ENCODE measurements around the gene INSYN1. TPM values are rescaled to one million over a fixed set of nuclear protein-coding genes. Genes with fewer than 3 reads are reported as not detected.

Gene INSYN1
- total RNA-seq, 2 experiments from 2014 or later, result not detected

GRCh38 chr15:73752806-73753193, 351 bp downstream of the INSYN1 start:
- Mint-ChIP-seq H3K27me3 (ENCODE audit: low read depth) (peaks cover 51% of the 10 kb centered on the region), H3K27ac (no peak overlapping the region), H3K9me3 (ENCODE audit: insufficient read depth) (no peaks in the 10 kb centered on the region), H3K36me3 (ENCODE audit: low read depth) (no peaks in the 10 kb centered on the region), H3K4me1 (ENCODE audit: low read depth) (no peaks in the 10 kb centered on the region), H3K4me3 (no peak overlapping the region)
- POLR2A ChIA-PET, result no interaction called here
- ATAC-seq, result no peak
- no peak for DNase-seq
- CTCF ChIA-PET, result no interaction called here

GRCh38 chr15:73751899-73752805, 999 bp downstream of the INSYN1 start:
- H3K4me1 Mint-ChIP-seq (ENCODE audit: low read depth), result no peaks in the 10 kb centered on the region
- ChIA-PET POLR2A (no interaction called here), CTCF (no interaction called here)
- H3K9me3 Mint-ChIP-seq (ENCODE audit: insufficient read depth), result no peaks in the 10 kb centered on the region
- H3K27me3 Mint-ChIP-seq (ENCODE audit: low read depth), result peaks cover 46% of the 10 kb centered on the region
- H3K27ac Mint-ChIP-seq, result no peak overlapping the region
- ATAC-seq (no peak), DNase-seq (no peak)
- H3K4me3 Mint-ChIP-seq, result no peak overlapping the region
- H3K36me3 Mint-ChIP-seq (ENCODE audit: low read depth), result no peaks in the 10 kb centered on the region

GRCh38 chr15:73751511-73751898, 1.6 kb downstream of the INSYN1 start:
- Mint-ChIP-seq H3K27me3 (ENCODE audit: low read depth) (peaks cover 42% of the 10 kb centered on the region), H3K27ac (no peak overlapping the region), H3K9me3 (ENCODE audit: insufficient read depth) (no peaks in the 10 kb centered on the region), H3K4me1 (ENCODE audit: low read depth) (no peaks in the 10 kb centered on the region), H3K4me3 (no peak overlapping the region), H3K36me3 (ENCODE audit: low read depth) (no peaks in the 10 kb centered on the region)
- ChIA-PET POLR2A (no interaction called here), CTCF (no interaction called here)
- ATAC-seq (no peak), DNase-seq (no peak)

- Mint-ChIP-seq H3K4me1 (ENCODE audit: low read depth) (no peaks in the 10 kb centered on the region), H3K27ac (no peak overlapping the region)
- ATAC-seq, result no peak
Observed at GRCh38 chr15:73750951-73751350, 2.2 kb downstream of the INSYN1 start.

GRCh38 chr15:73750438-73750837, 2.7 kb downstream of the INSYN1 start:
- Mint-ChIP-seq H3K36me3 (ENCODE audit: low read depth) (no peaks in the 10 kb centered on the region), H3K4me3 (no peak overlapping the region), H3K9me3 (ENCODE audit: insufficient read depth) (no peaks in the 10 kb centered on the region), H3K27ac (no peak overlapping the region), H3K27me3 (ENCODE audit: low read depth) (peaks cover 31% of the 10 kb centered on the region), H3K4me1 (ENCODE audit: low read depth) (no peaks in the 10 kb centered on the region)
- ChIA-PET POLR2A (no interaction called here), CTCF (no interaction called here)
- DNase-seq (no peak), ATAC-seq (no peak)

More at GRCh38 chr15:73750951-73751350, 2.2 kb downstream of the INSYN1 start:
- Mint-ChIP-seq H3K36me3 (ENCODE audit: low read depth) (no peaks in the 10 kb centered on the region), H3K9me3 (ENCODE audit: insufficient read depth) (no peaks in the 10 kb centered on the region), H3K4me3 (no peak overlapping the region), H3K27me3 (ENCODE audit: low read depth) (peaks cover 36% of the 10 kb centered on the region)
- no peak for DNase-seq
- ChIA-PET CTCF (no interaction called here), POLR2A (no interaction called here)

- Mint-ChIP-seq H3K27ac (no peak overlapping the region), H3K27me3 (ENCODE audit: low read depth) (peaks cover 30% of the 10 kb centered on the region), H3K9me3 (ENCODE audit: insufficient read depth) (no peaks in the 10 kb centered on the region), H3K36me3 (ENCODE audit: low read depth) (no peaks in the 10 kb centered on the region), H3K4me1 (ENCODE audit: low read depth) (no peaks in the 10 kb centered on the region), H3K4me3 (no peak overlapping the region)
- CTCF ChIA-PET, result no interaction called here
- DNase-seq (no peak), ATAC-seq (no peak)
- POLR2A ChIA-PET, result no interaction called here
Observed at GRCh38 chr15:73749971-73750370, 3.2 kb downstream of the INSYN1 start.

- Mint-ChIP-seq H3K27ac (no peak overlapping the region), H3K9me3 (ENCODE audit: insufficient read depth) (no peaks in the 10 kb centered on the region), H3K4me1 (ENCODE audit: low read depth) (no peaks in the 10 kb centered on the region), H3K27me3 (ENCODE audit: low read depth) (peaks cover 26% of the 10 kb centered on the region), H3K4me3 (no peak overlapping the region), H3K36me3 (ENCODE audit: low read depth) (no peaks in the 10 kb centered on the region)
- no peak for DNase-seq
- CTCF ChIA-PET, result no interaction called here
- ATAC-seq, result no peak
- POLR2A ChIA-PET, result no interaction called here
Observed at GRCh38 chr15:73749533-73749932, 3.6 kb downstream of the INSYN1 start.

- Mint-ChIP-seq H3K27ac (no peak overlapping the region), H3K4me3 (no peak overlapping the region), H3K36me3 (ENCODE audit: low read depth) (no peaks in the 10 kb centered on the region)
Observed at GRCh38 chr15:73748730-73749129, 4.4 kb downstream of the INSYN1 start.

GRCh38 chr15:73747847-73748590, 5.1 kb downstream of the INSYN1 start:
- CTCF ChIA-PET, result interaction anchor here (1.1 kb wide), 1 partner anchor 11 kb away, joined by 3 read pairs; no protein-coding TSS in a partner anchor
- no peaks in the 10 kb centered on the region for H3K4me1 Mint-ChIP-seq (ENCODE audit: low read depth)
- ATAC-seq (no peak), DNase-seq (no peak)
- no peak overlapping the region for H3K27ac Mint-ChIP-seq
- no peaks in the 10 kb centered on the region for H3K36me3 Mint-ChIP-seq (ENCODE audit: low read depth)
- H3K9me3 Mint-ChIP-seq (ENCODE audit: insufficient read depth), result no peaks in the 10 kb centered on the region
- POLR2A ChIA-PET, result interaction anchor here (0.7 kb wide), 1 partner anchor 104 kb away, joined by 4 read pairs; no protein-coding TSS in a partner anchor
- H3K27me3 Mint-ChIP-seq (ENCODE audit: low read depth), result peaks cover 14% of the 10 kb centered on the region
- no peak overlapping the region for H3K4me3 Mint-ChIP-seq

More at GRCh38 chr15:73748730-73749129, 4.4 kb downstream of the INSYN1 start:
- ChIA-PET CTCF (no interaction called here), POLR2A (no interaction called here)
- Mint-ChIP-seq H3K4me1 (ENCODE audit: low read depth) (no peaks in the 10 kb centered on the region), H3K9me3 (ENCODE audit: insufficient read depth) (no peaks in the 10 kb centered on the region), H3K27me3 (ENCODE audit: low read depth) (peaks cover 18% of the 10 kb centered on the region)
- no peak for ATAC-seq
- no peak for DNase-seq

GRCh38 chr15:73746883-73747282, 6.3 kb downstream of the INSYN1 start:
- Mint-ChIP-seq H3K4me1 (ENCODE audit: low read depth) (no peaks in the 10 kb centered on the region), H3K4me3 (no peak overlapping the region), H3K9me3 (ENCODE audit: insufficient read depth) (no peaks in the 10 kb centered on the region), H3K27ac (no peak overlapping the region), H3K36me3 (ENCODE audit: low read depth) (no peaks in the 10 kb centered on the region), H3K27me3 (ENCODE audit: low read depth) (peaks cover 14% of the 10 kb centered on the region)
- ChIA-PET POLR2A (no interaction called here), CTCF (interaction anchor here (1.1 kb wide), 1 partner anchor 13 kb away, joined by 3 read pairs; no protein-coding TSS in a partner anchor)
- DNase-seq, result no peak
- no peak for ATAC-seq

GRCh38 chr15:73746261-73746660, 6.9 kb downstream of the INSYN1 start:
- H3K9me3 Mint-ChIP-seq (ENCODE audit: insufficient read depth), result no peaks in the 10 kb centered on the region
- H3K36me3 Mint-ChIP-seq (ENCODE audit: low read depth), result no peaks in the 10 kb centered on the region
- ATAC-seq, result no peak
- ChIA-PET CTCF (no interaction called here), POLR2A (no interaction called here)
- no peaks in the 10 kb centered on the region for H3K4me1 Mint-ChIP-seq (ENCODE audit: low read depth)
- H3K4me3 Mint-ChIP-seq, result no peak overlapping the region
- no peak for DNase-seq
- no peak overlapping the region for H3K27ac Mint-ChIP-seq
- peaks cover 11% of the 10 kb centered on the region for H3K27me3 Mint-ChIP-seq (ENCODE audit: low read depth)

GRCh38 chr15:73745073-73745472, 8.1 kb downstream of the INSYN1 start:
- ATAC-seq (no peak), DNase-seq (no peak)
- Mint-ChIP-seq H3K4me3 (no peak overlapping the region), H3K27me3 (ENCODE audit: low read depth) (peaks cover 5% of the 10 kb centered on the region), H3K9me3 (ENCODE audit: insufficient read depth) (no peaks in the 10 kb centered on the region), H3K36me3 (ENCODE audit: low read depth) (no peaks in the 10 kb centered on the region), H3K4me1 (ENCODE audit: low read depth) (no peaks in the 10 kb centered on the region), H3K27ac (no peak overlapping the region)
- ChIA-PET POLR2A (no interaction called here), CTCF (no interaction called here)
